ENCODE data around the gene LRRK1. TPM values are rescaled to one million over a fixed set of nuclear protein-coding genes. Genes with fewer than 3 reads are reported as not detected.

LRRK1 gene
- total RNA-seq, 4 donors from 2014 or later, result 7.1 to 29.3 (median 8.5) TPM

GRCh38 chr15:101064795-101065569 is 145.8 kb downstream of the LRRK1 start:
- no peak for DNase-seq
- H3K9me3 ChIP-seq, result no peaks in the 10 kb centered on the region
- no peaks in the 10 kb centered on the region for H3K36me3 ChIP-seq
- 96% methylated on average over 8 to 15 of the region's 19 CpGs for WGBS, 2 donors
- H3K4me3 ChIP-seq (replicated peaks in 1 of 3), result no peak overlapping the region
- intact Hi-C loops (cut with DNase I), result no loop called here
- H3K27me3 ChIP-seq, result no peaks in the 10 kb centered on the region
- no peaks in the 10 kb centered on the region for H3K4me1 ChIP-seq
- TF ChIP-seq CTCF (IDR thresholded peaks at IDR 0.05) (no peak), POLR2A (IDR thresholded peaks at IDR 0.05) (no peak)
- no peak overlapping the region for H3K27ac ChIP-seq

- intact Hi-C loops (cut with DNase I), result no loop called here
- 80 to 95% methylated on average over 9 to 28 of the region's 28 CpGs for WGBS, 2 donors
- Histone ChIP-seq H3K36me3 (no peaks in the 10 kb centered on the region), H3K4me3 (replicated peaks in 1 of 3) (no peak overlapping the region), H3K9me3 (no peaks in the 10 kb centered on the region), H3K27me3 (no peaks in the 10 kb centered on the region), H3K27ac (no peak overlapping the region), H3K4me1 (peaks cover 0 to 3% of the 10 kb centered on the region in 2 donors)
- DNase-seq, result no peak
- no peak for TF ChIP-seq POLR2A (IDR thresholded peaks at IDR 0.05)
- TF ChIP-seq CTCF (IDR thresholded peaks at IDR 0.05), result no peak
Observed at GRCh38 chr15:101065570-101066221, 146.5 kb downstream of the LRRK1 start.

DNA sequence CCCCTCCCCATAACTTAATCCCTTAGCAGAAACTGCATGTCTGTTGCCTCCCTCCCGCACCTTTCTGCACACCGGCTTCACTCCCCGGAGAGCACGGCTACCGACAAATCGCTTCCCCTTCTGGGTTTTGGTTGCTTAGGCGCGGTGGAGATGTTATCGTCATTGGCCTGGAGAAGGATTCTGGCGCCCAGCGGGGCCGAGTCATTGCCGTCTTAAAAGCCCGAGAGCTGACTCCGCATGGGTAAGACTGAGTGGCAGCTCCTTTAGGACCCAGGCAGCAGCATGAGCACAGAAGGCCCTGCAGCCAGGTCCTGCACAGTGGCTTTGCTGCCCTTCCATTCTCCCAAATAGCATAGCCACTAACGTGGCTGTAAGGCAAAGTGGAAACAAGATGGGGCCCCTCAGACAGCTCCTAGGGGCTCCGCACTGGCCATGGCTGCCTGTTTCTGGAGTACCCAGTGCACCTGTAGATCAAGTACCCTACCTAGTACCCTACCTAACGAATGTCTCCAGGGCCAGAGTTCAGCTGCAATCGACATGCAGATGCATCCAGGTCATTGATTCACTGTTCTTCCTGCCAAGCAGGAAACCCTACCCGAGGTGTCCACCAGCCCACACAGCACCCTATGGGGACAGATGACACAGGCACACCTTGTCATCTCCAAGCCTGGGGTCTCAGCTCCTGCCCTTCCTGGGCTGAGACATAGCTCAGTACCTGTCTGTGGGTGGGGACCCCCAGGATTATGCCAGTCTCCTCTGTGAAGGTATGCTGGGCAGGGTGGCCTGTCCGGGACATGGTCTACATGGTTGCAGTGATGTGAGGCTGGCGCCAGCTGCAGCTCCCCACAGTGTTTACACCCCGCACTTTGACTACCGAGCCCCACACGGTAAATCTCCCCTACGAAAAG is 147.6 kb downstream of the LRRK1 start:
- TF ChIP-seq POLR2A (IDR thresholded peaks at IDR 0.05) (no peak), CTCF (IDR thresholded peaks at IDR 0.05) (no peak)
- Histone ChIP-seq H3K4me1 (peaks cover 0 to 8% of the 10 kb centered on the region in 2 donors), H3K27ac (no peak overlapping the region), H3K36me3 (no peaks in the 10 kb centered on the region), H3K9me3 (no peaks in the 10 kb centered on the region), H3K27me3 (no peaks in the 10 kb centered on the region), H3K4me3 (replicated peaks in 1 of 3) (no peak overlapping the region)
- WGBS, 2 donors, result 90 to 94% methylated on average over 21 to 24 of the region's 26 CpGs
- no peak for DNase-seq
- intact Hi-C loops (cut with DNase I), result no loop called here

DNA sequence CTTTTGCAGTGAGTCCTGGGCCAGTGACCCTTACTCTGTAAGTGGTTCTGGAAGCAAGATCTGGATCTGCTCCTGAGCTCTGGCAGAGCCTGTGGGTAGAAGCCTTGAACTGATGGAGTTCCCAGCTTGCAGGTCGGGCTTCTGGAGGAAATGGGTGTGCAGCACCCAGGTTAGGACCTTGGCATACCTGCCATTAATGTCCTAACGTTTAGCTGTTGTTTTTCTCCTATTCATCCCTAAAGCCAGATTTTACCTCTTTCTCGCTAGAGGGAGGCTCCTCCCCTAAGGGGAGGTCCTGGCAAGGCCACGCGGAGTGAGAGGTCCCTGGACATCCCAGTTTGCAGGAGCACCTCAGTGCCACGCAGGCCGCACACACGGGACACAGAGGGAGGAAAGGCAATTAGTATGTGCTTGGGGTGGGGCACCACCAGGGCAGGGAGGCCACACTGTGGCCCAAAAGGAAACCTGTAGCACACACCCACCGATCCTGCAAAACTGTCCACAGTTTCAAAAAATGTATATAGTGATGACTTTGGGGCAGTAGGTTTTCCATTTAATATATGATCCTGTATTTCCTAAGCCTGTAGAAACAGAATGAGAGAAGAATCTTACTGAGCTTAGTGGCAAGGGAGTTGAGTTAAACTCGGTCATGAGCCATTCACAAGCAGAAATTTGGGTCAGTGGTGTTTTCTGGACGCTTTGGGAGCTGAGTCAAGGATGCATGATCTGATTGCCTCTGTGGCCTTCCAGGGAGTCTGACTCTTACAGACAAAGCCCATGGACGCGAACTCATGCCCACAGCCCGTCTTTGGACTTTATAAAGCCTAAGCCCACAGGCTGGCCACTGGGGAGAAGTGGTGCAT is 148.7 kb downstream of the LRRK1 start:
- H3K9me3 ChIP-seq, result no peaks in the 10 kb centered on the region
- WGBS, 2 donors, result 85 to 86% methylated on average over 14 of the region's 14 CpGs
- no peak for DNase-seq
- no peak overlapping the region for H3K27ac ChIP-seq
- no peak overlapping the region for H3K4me3 ChIP-seq (replicated peaks in 1 of 3)
- H3K27me3 ChIP-seq, result no peaks in the 10 kb centered on the region
- intact Hi-C loops (cut with DNase I), result no loop called here
- TF ChIP-seq POLR2A (IDR thresholded peaks at IDR 0.05) (no peak), CTCF (IDR thresholded peaks at IDR 0.05) (no peak)
- no peaks in the 10 kb centered on the region for H3K36me3 ChIP-seq
- peaks cover 0 to 8% of the 10 kb centered on the region in 2 donors for H3K4me1 ChIP-seq

Measured in thyroid gland (tissue), 4 donors.